HEK293T (cell line): ENCODE data around the gene FAM72B.
"Not testable (repeated sequence)": the region's sequence is repeated elsewhere in the genome, so short reads cannot be mapped to it uniquely, and the experiment has no call there.

ENCODE experiments used
- ARNT ChIP-seq: fragments of 450-650 bp; IDR thresholded peaks from 2 replicates; pipeline ENCODE4 v1.6.1; 2017; ENCODE audit warnings: mild to moderate bottlenecking
- BHLHE40 ChIP-seq: fragments of 450-650 bp; IDR thresholded peaks from 2 replicates; pipeline ENCODE4 v1.6.1; 2016; ENCODE audit warnings: mild to moderate bottlenecking, moderate library complexity, borderline replicate concordance
- ELF4 ChIP-seq: fragments of 450-650 bp; IDR thresholded peaks from 2 replicates; pipeline ENCODE4 v1.6.1; 2017; ENCODE audit warnings: antibody characterized with exemption
- FOXA1 ChIP-seq: fragments of 450-650 bp; IDR thresholded peaks from 2 replicates; pipeline ENCODE4 v1.6.1; 2016; ENCODE audit warnings: mild to moderate bottlenecking
- FOXK2 ChIP-seq: fragments of 450-650 bp; IDR thresholded peaks from 2 replicates; pipeline ENCODE4 v1.6.1; 2016; ENCODE audit warnings: mild to moderate bottlenecking
- FOXM1 ChIP-seq: fragments of 450-650 bp; IDR thresholded peaks from 2 replicates; pipeline ENCODE4 v1.6.1; 2017; ENCODE audit warnings: mild to moderate bottlenecking, borderline replicate concordance
- HDGF ChIP-seq: fragments of 450-650 bp; IDR thresholded peaks from 2 replicates; pipeline ENCODE4 v1.6.1; 2017; ENCODE audit warnings: antibody characterized with exemption, borderline replicate concordance
- L3MBTL2 ChIP-seq: fragments of 450-650 bp; conservative IDR thresholded peaks from 2 replicates; pipeline ENCODE4 v1.6.1; 2016; ENCODE audit warnings: mild to moderate bottlenecking
- PKNOX1 ChIP-seq: fragments of 450-650 bp; IDR thresholded peaks from 2 replicates; pipeline ENCODE4 v1.6.1; 2016
- SP1 ChIP-seq: fragments of 450-650 bp; IDR thresholded peaks from 2 replicates; pipeline ENCODE4 v1.6.1; 2017
- SUZ12 ChIP-seq: fragments of 450-650 bp; IDR thresholded peaks from 2 replicates; pipeline ENCODE4 v1.6.1; 2016; ENCODE audit warnings: mild to moderate bottlenecking
- ZNF384 ChIP-seq: fragments of 450-650 bp; IDR thresholded peaks from 2 replicates; pipeline ENCODE4 v1.6.1; 2016

GRCh38 chr1:121216676-121217075 lies 32.5 kb upstream of the FAM72B start:
- not testable (repeated sequence) for TF ChIP-seq HDGF, ELF4, L3MBTL2, FOXA1, SP1, ARNT, BHLHE40, FOXM1, SUZ12, FOXK2, PKNOX1, ZNF384
